H9 (cell line): ENCODE data around the gene COPS9. TPM values are rescaled to one million over a fixed set of nuclear protein-coding genes. Genes with fewer than 3 reads are reported as not detected.

Source experiments
- DNase-seq: peaks from one replicate; pipeline ENCODE4 v3.0.0-alpha.2; 2017
- H2AFZ ChIP-seq: one replicate; pipeline ENCODE4 v1.6.1; 2013; ENCODE audit warnings: mild to moderate bottlenecking, low read length, control low read depth, moderate library complexity
- H2AK5ac ChIP-seq: 2 replicates; pipeline ENCODE4 v1.6.1; 2013; ENCODE audit warnings: low read length, control low read depth, mixed read lengths; ENCODE audit not compliant: insufficient read length
- H2BK120ac ChIP-seq: one replicate; pipeline ENCODE4 v1.6.1; 2013; ENCODE audit warnings: low read depth, mild to moderate bottlenecking, low read length, control low read depth, inconsistent platforms; ENCODE audit not compliant: poor library complexity, severe bottlenecking
- H2BK12ac ChIP-seq: 2 replicates; pipeline ENCODE4 v1.6.1; 2013; ENCODE audit warnings: low read length, control low read depth, mixed read lengths, low read depth; ENCODE audit not compliant: insufficient read length
- H2BK15ac ChIP-seq: 2 replicates; pipeline ENCODE4 v1.6.1; 2013; ENCODE audit warnings: low read depth, low read length, control low read depth
- H2BK20ac ChIP-seq: one replicate; pipeline ENCODE4 v1.6.1; 2013; ENCODE audit warnings: low read depth, mild to moderate bottlenecking, low read length, control low read depth, inconsistent platforms; ENCODE audit not compliant: poor library complexity, severe bottlenecking
- H2BK5ac ChIP-seq: 2 replicates; pipeline ENCODE4 v1.6.1; 2013; ENCODE audit warnings: low read length, control low read depth, mixed read lengths; ENCODE audit not compliant: insufficient read length
- H3K14ac ChIP-seq: 2 replicates; pipeline ENCODE4 v1.6.1; 2013; ENCODE audit warnings: low read length, control low read depth; ENCODE audit not compliant: insufficient read depth
- H3K18ac ChIP-seq: 2 replicates; pipeline ENCODE4 v1.6.1; 2013; ENCODE audit warnings: low read depth, mild to moderate bottlenecking, mixed read lengths, low read length, control low read depth; ENCODE audit not compliant: insufficient read length
- H3K23ac ChIP-seq: 2 replicates; pipeline ENCODE4 v1.6.1; 2013; ENCODE audit warnings: low read length, control low read depth, mixed read lengths, low read depth; ENCODE audit not compliant: insufficient read length
- H3K23me2 ChIP-seq: 2 replicates; pipeline ENCODE4 v1.6.1; 2013; ENCODE audit warnings: low read depth, mild to moderate bottlenecking, mixed read lengths, low read length, control low read depth; ENCODE audit not compliant: insufficient read length, poor library complexity, severe bottlenecking
- H3K27ac ChIP-seq: 2 replicates; pipeline ENCODE4 v1.5.1; 2013; ENCODE audit warnings: low read length, control low read depth, mixed read lengths, low read depth; ENCODE audit not compliant: insufficient read length
- H3K27me3 ChIP-seq: 2 replicates; pipeline ENCODE4 v1.6.1; 2013; ENCODE audit warnings: low read length, control low read depth, inconsistent platforms; ENCODE audit not compliant: insufficient read depth
- H3K4ac ChIP-seq: 2 replicates; pipeline ENCODE4 v1.6.1; 2013; ENCODE audit warnings: low read depth, mild to moderate bottlenecking, control low read depth, inconsistent platforms, low read length, moderate library complexity
- H3K4me1 ChIP-seq: 2 replicates; pipeline ENCODE4 v1.6.1; 2013; ENCODE audit warnings: low read length, control low read depth, inconsistent platforms; ENCODE audit not compliant: insufficient read depth
- H3K4me2 ChIP-seq: 2 replicates; pipeline ENCODE4 v1.6.1; 2013; ENCODE audit warnings: low read length, control low read depth, mixed read lengths; ENCODE audit not compliant: insufficient read length, insufficient read depth
- H3K56ac ChIP-seq: 2 replicates; pipeline ENCODE4 v1.6.1; 2013; ENCODE audit warnings: low read depth, mild to moderate bottlenecking, mixed read lengths, low read length, control low read depth; ENCODE audit not compliant: insufficient read length
- H3K79me1 ChIP-seq: 2 replicates; pipeline ENCODE4 v1.6.1; 2013; ENCODE audit warnings: low read depth, mild to moderate bottlenecking, moderate library complexity, low read length, control low read depth, inconsistent platforms; ENCODE audit not compliant: insufficient read depth, poor library complexity, severe bottlenecking
- H3K79me2 ChIP-seq: 2 replicates; pipeline ENCODE4 v1.6.1; 2013; ENCODE audit warnings: low read length, control low read depth, inconsistent platforms; ENCODE audit not compliant: insufficient read depth
- H3K9ac ChIP-seq: 2 replicates; pipeline ENCODE4 v1.6.1; 2013; ENCODE audit warnings: low read length, control low read depth, mixed read lengths; ENCODE audit not compliant: insufficient read length; ENCODE audit errors: extremely low read depth
- H3K9me3 ChIP-seq: one replicate; pipeline ENCODE4 v1.6.1; 2013; ENCODE audit warnings: low read depth, low read length, inconsistent platforms; ENCODE audit not compliant: control insufficient read depth
- H3T11ph ChIP-seq: one replicate; pipeline ENCODE4 v1.6.1; 2013; ENCODE audit warnings: mild to moderate bottlenecking, low read length, control low read depth, inconsistent platforms
- H4K20me1 ChIP-seq: one replicate; pipeline ENCODE4 v1.6.1; 2013; ENCODE audit not compliant: control insufficient read depth, insufficient read length, insufficient read depth
- H4K5ac ChIP-seq: 2 replicates; pipeline ENCODE4 v1.6.1; 2013; ENCODE audit warnings: low read depth, mild to moderate bottlenecking, mixed read lengths, low read length, control low read depth; ENCODE audit not compliant: insufficient read length
- H4K8ac ChIP-seq: replicated peaks from 2 replicates; pipeline ENCODE4 v1.6.1; 2013; ENCODE audit warnings: low read length, control low read depth, mixed read lengths, low read depth; ENCODE audit not compliant: insufficient read length
- H4K91ac ChIP-seq: 2 replicates; pipeline ENCODE4 v1.6.1; 2013; ENCODE audit warnings: low read depth, mild to moderate bottlenecking, moderate library complexity, mixed read lengths, low read length, control low read depth; ENCODE audit not compliant: insufficient read length
- H3K27ac Mint-ChIP-seq, 3 experiments: 2 replicates in 2 of 3; 3 replicates in 1 of 3; pipeline ENCODE4 v1.8.0; 2020 to 2021; ENCODE audit warnings: mixed read lengths in 3 of 3, mild to moderate bottlenecking in 1 of 3, moderate library complexity in 1 of 3
- H3K27me3 Mint-ChIP-seq: 2 replicates; pipeline ENCODE4 v1.8.0; 2021; ENCODE audit warnings: low read depth, mild to moderate bottlenecking, moderate library complexity, mixed read lengths
- H3K36me3 Mint-ChIP-seq, 3 experiments: 2 replicates in 2 of 3; 3 replicates in 1 of 3; pipeline ENCODE4 v1.8.0; 2020 to 2021; ENCODE audit warnings: low read depth in 3 of 3, mixed read lengths in 3 of 3; ENCODE audit not compliant: insufficient read depth in 1 of 3
- H3K4me1 Mint-ChIP-seq, 2 experiments: 2 replicates each; pipeline ENCODE4 v1.8.0; 2020; ENCODE audit warnings: mixed read lengths in 2 of 2
- H3K4me3 Mint-ChIP-seq, 2 experiments: 2 replicates in 1 of 2; 3 replicates in 1 of 2; pipeline ENCODE4 v1.8.0; 2020 to 2021; ENCODE audit warnings: mild to moderate bottlenecking in 2 of 2, mixed read lengths in 2 of 2, moderate library complexity in 1 of 2
- H3K9me3 Mint-ChIP-seq, 2 experiments: 2 replicates in 1 of 2; 3 replicates in 1 of 2; pipeline ENCODE4 v1.8.0; 2020; ENCODE audit warnings: mild to moderate bottlenecking in 2 of 2, mixed read lengths in 2 of 2, moderate library complexity in 1 of 2
- CTCF ChIP-seq: fragments of 200-600 bp; sonication (generic); conservative IDR thresholded peaks from 3 replicates; pipeline ENCODE4 v1.8.0; 2021; ENCODE audit warnings: antibody characterized with exemption, mild to moderate bottlenecking
- WGBS: extraction: QIAGEN DNeasy Blood & Tissue Kit; methylation state at CpG from one replicate; pipeline ENCODE4 v1.1.7; 2013; ENCODE audit warnings: missing lambda C conversion rate, low lambda C conversion rate, mixed read lengths; ENCODE audit not compliant: insufficient read length; ENCODE audit errors: extremely low coverage; 5-methylcytosine and 5-hydroxymethylcytosine counted together
- total RNA-seq: library from RNA; stranded (reverse); gene quantifications from 2 replicates; pipeline ENCODE4 v1.2.1, GENCODE V29; 2021

COPS9 gene
- total RNA-seq, 1 experiment from 2014 or later, result 142 TPM

- Histone ChIP-seq H3K79me1 (no peaks in the 10 kb centered on the region), H2BK20ac (no peak overlapping the region), H3K56ac (no peak overlapping the region), H2BK120ac (no peak overlapping the region), H3K4me2 (no peak overlapping the region), H3K4ac (no peak overlapping the region), H4K91ac (no peak overlapping the region), H3T11ph (no peak overlapping the region), H3K18ac (no peak overlapping the region), H2AFZ (no peak overlapping the region), H2AK5ac (no peak overlapping the region), H2BK15ac (no peak overlapping the region), H3K23me2 (no peaks in the 10 kb centered on the region), H3K9me3 (no peaks in the 10 kb centered on the region), H3K4me1 (no peaks in the 10 kb centered on the region), H3K79me2 (no peaks in the 10 kb centered on the region), H3K23ac (no peak overlapping the region), H4K20me1 (no peaks in the 10 kb centered on the region), H3K27me3 (no peaks in the 10 kb centered on the region), H3K9ac (no peak overlapping the region), H4K5ac (no peak overlapping the region), H3K27ac (no peak overlapping the region), H2BK12ac (no peak overlapping the region), H3K14ac (no peak overlapping the region), H2BK5ac (no peak overlapping the region), H4K8ac (no peak overlapping the region)
- Mint-ChIP-seq H3K27me3 (peaks cover 21% of the 10 kb centered on the region), H3K9me3 (peaks cover 0 to 11% of the 10 kb centered on the region in 2 experiments; a peak in 3 of 5 replicates), H3K36me3 (no peaks in the 10 kb centered on the region), H3K27ac (no peak overlapping the region; a peak in 1 of 7 replicates), H3K4me1 (peaks cover 0 to 3% of the 10 kb centered on the region in 2 experiments; a peak in 1 of 4 replicates), H3K4me3 (no peak overlapping the region)
- DNase-seq, result no peak
- WGBS, result no CpG with 5 or more reads among the region's 16 CpGs
- TF ChIP-seq CTCF, result no peak
Measured at GRCh38 chr2:240162939-240163714, 27.0 kb upstream of the COPS9 start.
